ENCODE measurements around the gene NANOG. TPM values are rescaled to one million over a fixed set of nuclear protein-coding genes. Genes with fewer than 3 reads are reported as not detected.
A peak's percentile ranks its signal among the peaks of the same experiment; 100 is the strongest.
"Not testable (repeated sequence)": the region's sequence is repeated elsewhere in the genome, so short reads cannot be mapped to it uniquely, and the experiment has no call there.

Gene NANOG
- total RNA-seq, 6 experiments from 2014 or later, result not detected

DNA sequence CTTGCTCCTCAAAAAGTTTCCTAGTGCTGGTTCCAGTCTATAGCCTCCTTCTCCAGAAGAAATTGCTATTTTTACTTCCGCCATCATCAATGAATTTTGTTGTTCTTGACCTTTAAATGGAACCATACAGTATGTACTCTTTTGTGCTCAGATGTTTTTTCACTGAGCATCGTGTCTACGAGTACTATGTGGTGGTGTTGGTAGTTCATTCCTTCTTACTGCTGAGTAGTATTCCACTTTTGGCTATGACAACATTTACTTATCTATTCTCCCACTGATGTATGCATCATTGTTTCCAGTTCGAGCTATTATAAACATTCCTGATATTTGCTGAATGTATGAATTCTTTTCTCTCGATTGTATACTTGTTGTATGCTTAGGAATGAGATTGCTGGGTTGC lies 54.9 kb downstream of the NANOG start:
- peaks cover 13% of the 10 kb centered on the region for H3K4me1 Mint-ChIP-seq (ENCODE audit: low read depth)
- H3K9me3 Mint-ChIP-seq, result no peaks in the 10 kb centered on the region
- no peak overlapping the region for H3K27ac Mint-ChIP-seq
- H3K36me3 Mint-ChIP-seq (ENCODE audit: low read depth), result no peaks in the 10 kb centered on the region
- TF ChIP-seq, protein P1, sequence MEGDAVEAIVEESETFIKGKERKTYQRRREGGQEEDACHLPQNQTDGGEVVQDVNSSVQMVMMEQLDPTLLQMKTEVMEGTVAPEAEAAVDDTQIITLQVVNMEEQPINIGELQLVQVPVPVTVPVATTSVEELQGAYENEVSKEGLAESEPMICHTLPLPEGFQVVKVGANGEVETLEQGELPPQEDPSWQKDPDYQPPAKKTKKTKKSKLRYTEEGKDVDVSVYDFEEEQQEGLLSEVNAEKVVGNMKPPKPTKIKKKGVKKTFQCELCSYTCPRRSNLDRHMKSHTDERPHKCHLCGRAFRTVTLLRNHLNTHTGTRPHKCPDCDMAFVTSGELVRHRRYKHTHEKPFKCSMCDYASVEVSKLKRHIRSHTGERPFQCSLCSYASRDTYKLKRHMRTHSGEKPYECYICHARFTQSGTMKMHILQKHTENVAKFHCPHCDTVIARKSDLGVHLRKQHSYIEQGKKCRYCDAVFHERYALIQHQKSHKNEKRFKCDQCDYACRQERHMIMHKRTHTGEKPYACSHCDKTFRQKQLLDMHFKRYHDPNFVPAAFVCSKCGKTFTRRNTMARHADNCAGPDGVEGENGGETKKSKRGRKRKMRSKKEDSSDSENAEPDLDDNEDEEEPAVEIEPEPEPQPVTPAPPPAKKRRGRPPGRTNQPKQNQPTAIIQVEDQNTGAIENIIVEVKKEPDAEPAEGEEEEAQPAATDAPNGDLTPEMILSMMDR (IDR thresholded peaks at IDR 0.05), result no peak
- peaks cover 10% of the 10 kb centered on the region for H3K27me3 Mint-ChIP-seq (ENCODE audit: insufficient read depth)
- H3K4me3 Mint-ChIP-seq, result no peak overlapping the region
- no peak for DNase-seq

DNA sequence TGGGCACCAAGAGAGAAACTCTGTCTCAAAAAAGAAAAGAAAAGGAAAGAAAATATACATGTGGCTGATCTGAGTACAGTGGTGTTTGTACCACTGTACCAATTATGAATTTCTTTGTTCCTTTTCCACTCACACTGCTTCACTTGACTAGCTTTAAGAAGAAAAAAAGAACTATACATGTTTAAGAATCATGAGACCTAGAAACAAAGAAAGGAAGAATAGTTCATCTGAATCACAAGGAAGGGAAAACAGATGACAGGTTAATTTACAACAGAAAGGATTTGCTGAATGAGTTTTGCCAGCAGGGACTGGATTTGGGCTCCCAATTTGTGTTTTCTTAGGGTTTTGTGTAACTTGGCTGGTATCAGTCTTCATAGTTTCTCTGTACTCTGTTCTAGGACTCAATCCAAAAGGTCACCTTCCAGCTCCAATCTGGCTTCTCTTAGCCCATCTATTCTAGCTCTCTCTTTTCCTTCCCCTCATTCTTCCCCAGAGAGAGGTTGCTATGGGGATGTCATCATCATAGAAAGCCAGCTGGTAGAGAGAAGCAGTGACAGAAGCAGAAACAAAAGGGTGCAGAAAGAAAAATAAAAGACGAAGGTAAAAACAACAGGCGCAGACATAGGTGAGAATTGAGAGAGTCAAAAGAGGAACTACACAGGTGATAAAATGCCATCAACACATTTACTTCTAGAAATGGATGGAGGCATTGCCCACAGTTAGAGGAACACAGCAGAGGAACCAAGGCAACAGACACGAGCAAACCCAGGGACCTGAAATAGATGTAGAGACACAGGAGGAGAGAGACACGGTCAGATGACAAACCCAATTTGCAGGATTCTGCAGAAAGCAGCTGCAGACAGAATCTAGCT lies 58.3 kb downstream of the NANOG start:
- H3K9me3 Mint-ChIP-seq; DNase-seq; H3K36me3 Mint-ChIP-seq (ENCODE audit: low read depth); H3K4me3 Mint-ChIP-seq: not testable (repeated sequence)
- Mint-ChIP-seq H3K27me3 (ENCODE audit: insufficient read depth) (peaks cover 13% of the 10 kb centered on the region), H3K27ac (peak overlapping the region; percentile 35), H3K4me1 (ENCODE audit: low read depth) (peaks cover 22% of the 10 kb centered on the region)

DNA sequence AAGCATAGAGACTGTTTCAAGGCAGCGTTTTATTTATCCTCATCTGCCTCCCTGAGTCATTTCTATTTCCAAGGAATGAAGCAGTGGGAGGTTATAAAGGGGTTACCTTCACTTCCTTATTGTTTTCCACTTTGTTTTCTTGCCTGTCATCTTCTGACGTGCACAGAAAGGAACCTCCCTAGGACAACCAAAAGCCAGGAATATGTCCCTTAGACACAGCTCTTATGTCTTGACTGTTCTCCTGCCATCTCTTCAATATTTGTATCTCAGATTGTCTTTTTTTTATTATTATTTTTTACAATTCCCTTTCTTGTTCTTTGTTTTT lies 58.9 kb downstream of the NANOG start:
- not testable (repeated sequence) for H3K4me3 Mint-ChIP-seq; H3K27ac Mint-ChIP-seq; DNase-seq; H3K9me3 Mint-ChIP-seq; H3K36me3 Mint-ChIP-seq (ENCODE audit: low read depth)
- Mint-ChIP-seq H3K4me1 (ENCODE audit: low read depth) (peaks cover 22% of the 10 kb centered on the region), H3K27me3 (ENCODE audit: insufficient read depth) (peaks cover 13% of the 10 kb centered on the region)

Other genes with a start within 250 kb of the NANOG start
- not detected for gene APOBEC1, start 123.5 kb upstream of the NANOG start, total RNA-seq (2021; fragmentation: NEBNext Ultra II Directional; extraction: Animal tissue kit (Norgen Biotek cat#: 25700))
- gene GDF3, start 93.6 kb upstream of the NANOG start, total RNA-seq (2021; fragmentation: NEBNext Ultra II Directional; extraction: Animal tissue kit (Norgen Biotek cat#: 25700)), result not detected
- not detected for gene DPPA3, start 78.0 kb upstream of the NANOG start, total RNA-seq (2021; fragmentation: NEBNext Ultra II Directional; extraction: Animal tissue kit (Norgen Biotek cat#: 25700))
- gene CLEC4C, start 42.0 kb upstream of the NANOG start, total RNA-seq (2021; fragmentation: NEBNext Ultra II Directional; extraction: Animal tissue kit (Norgen Biotek cat#: 25700)), result not detected
- gene NANOGNB, start 24.2 kb upstream of the NANOG start, total RNA-seq (2021; fragmentation: NEBNext Ultra II Directional; extraction: Animal tissue kit (Norgen Biotek cat#: 25700)), result not detected
- gene SLC2A14, start 83.5 kb downstream of the NANOG start, total RNA-seq (2021; fragmentation: NEBNext Ultra II Directional; extraction: Animal tissue kit (Norgen Biotek cat#: 25700)), result under 1 TPM in 1 of 6 experiments, not detected in 5; 0.07 TPM
- 10 to 100 TPM; 37.0 to 50.5 (median 38.5) TPM for gene SLC2A3, start 146.8 kb downstream of the NANOG start, total RNA-seq (2021; fragmentation: NEBNext Ultra II Directional; extraction: Animal tissue kit (Norgen Biotek cat#: 25700))
- gene FOXJ2, start 243.3 kb downstream of the NANOG start, total RNA-seq (2021; fragmentation: NEBNext Ultra II Directional; extraction: Animal tissue kit (Norgen Biotek cat#: 25700)), result 10 to 100 TPM; 15.3 to 17.5 (median 15.9) TPM

Measured in HFFc6 (cell line).